Endothelial cell of umbilical vein (primary cell): ENCODE measurements around the gene SH3BP1. TPM values are rescaled to one million over a fixed set of nuclear protein-coding genes. Genes with fewer than 3 reads are reported as not detected.

Source experiments
- BruUV-seq: library from RNA; stranded (reverse); fragments of 400-500 nt; replicated peaks from 2 replicates; lab custom pipeline; 2021; lab: Mats Ljungman, UMichigan
- CTCF ChIA-PET: fragments of 300-600, 350-600 bp; sonication (Branson Sonifier 250); formaldehyde crosslinking; loops from one replicate; lab custom pipeline; 2021; ENCODE audit warnings: antibody characterized with exemption, inconsistent platforms; lab: Charles Lee
- POLR2A ChIA-PET: fragments of 300-600, 350-600 bp; sonication (Branson Sonifier 250); formaldehyde crosslinking; loops from one replicate; lab custom pipeline; 2021; ENCODE audit warnings: antibody characterized with exemption, inconsistent platforms; lab: Charles Lee
- DNase-seq: peaks from one replicate; pipeline ENCODE4 v3.0.0-alpha.2; 2011; ENCODE audit warnings: low read depth, low spot score
- FAIRE-seq: peaks from 2 replicates; lab custom pipeline; 2011; peaks lifted over from hg19 to GRCh38; lab: Jason Lieb, UNC
- H2AFZ ChIP-seq: 2 replicates; pipeline ENCODE4 v1.6.0; 2012; ENCODE audit warnings: low read depth, low read length, control low read depth, inconsistent platforms
- H3K27ac ChIP-seq: 2 replicates; pipeline ENCODE4 v1.5.1; 2011; ENCODE audit warnings: low read depth, mild to moderate bottlenecking, control low read depth, low read length, moderate library complexity; ENCODE audit not compliant: insufficient read depth
- H3K27me3 ChIP-seq, 2 experiments: 2 replicates each; pipeline versions ENCODE4 v1.6.0 to v1.6.1; 2011; ENCODE audit warnings: low read length in 2 of 2, mixed read lengths in 1 of 2; ENCODE audit not compliant: control insufficient read depth in 2 of 2, insufficient read depth in 2 of 2
- H3K36me3 ChIP-seq, 2 experiments: 2 replicates in 1 of 2; 3 replicates in 1 of 2; pipeline ENCODE4 v1.5.1; 2011; ENCODE audit warnings: low read length in 2 of 2, mild to moderate bottlenecking in 1 of 2, moderate library complexity in 1 of 2; ENCODE audit not compliant: control insufficient read depth in 2 of 2, insufficient read depth in 2 of 2; ENCODE audit errors: extremely low read depth in 1 of 2
- H3K4me1 ChIP-seq: 3 replicates; pipeline ENCODE4 v1.5.1; 2011; ENCODE audit warnings: mild to moderate bottlenecking, low read length; ENCODE audit not compliant: control insufficient read depth, insufficient read depth; ENCODE audit errors: extremely low read depth
- H3K4me2 ChIP-seq: 2 replicates; pipeline ENCODE4 v1.6.1; 2011; ENCODE audit warnings: low read length, control low read depth, mixed read lengths; ENCODE audit not compliant: insufficient read depth
- H3K4me3 ChIP-seq, 3 experiments: fragments of 200-600 bp in 1 of 3; sonication (generic), shearing (Covaris generic) in 1 of 3; replicated peaks in 1 of 3; 2 replicates each; pipeline ENCODE4 v1.5.1; 2011 to 2016; ENCODE audit warnings: control low read depth in 3 of 3, low read length in 3 of 3, mild to moderate bottlenecking in 2 of 3, inconsistent platforms in 1 of 3, low read depth in 1 of 3, moderate library complexity in 1 of 3; ENCODE audit not compliant: insufficient read depth in 1 of 3
- H3K79me2 ChIP-seq: 2 replicates; pipeline ENCODE4 v1.6.0; 2012; ENCODE audit warnings: low read length, inconsistent platforms; ENCODE audit not compliant: control insufficient read depth, insufficient read depth
- H3K9ac ChIP-seq: replicated peaks from 2 replicates; pipeline ENCODE3; 2011; ENCODE audit warnings: low read length, control low read depth; ENCODE audit not compliant: insufficient read depth; ENCODE audit errors: extremely low read depth
- H3K9me1 ChIP-seq: replicated peaks from 3 replicates; pipeline ENCODE4 v1.6.0; 2011; ENCODE audit warnings: mild to moderate bottlenecking, low read length; ENCODE audit not compliant: control insufficient read depth, insufficient read depth; ENCODE audit errors: extremely low read depth
- H3K9me3 ChIP-seq: replicated peaks from 2 replicates; pipeline ENCODE4 v1.5.1; 2012; ENCODE audit warnings: low read length, inconsistent platforms; ENCODE audit not compliant: control insufficient read depth, insufficient read depth
- H4K20me1 ChIP-seq: replicated peaks from 2 replicates; pipeline ENCODE3; 2011; ENCODE audit warnings: mild to moderate bottlenecking, low read length; ENCODE audit not compliant: control insufficient read depth, insufficient read depth; ENCODE audit errors: extremely low read depth
- EZH2 ChIP-seq: IDR thresholded peaks from 2 replicates; pipeline ENCODE4 v1.6.1; 2012; ENCODE audit warnings: borderline replicate concordance, low read depth, mild to moderate bottlenecking, moderate library complexity, low read length, inconsistent platforms; ENCODE audit not compliant: severe bottlenecking
- FOS ChIP-seq: IDR thresholded peaks from 2 replicates; pipeline ENCODE4 v1.6.1; 2011; ENCODE audit warnings: mild to moderate bottlenecking, low read length, moderate library complexity, borderline replicate concordance; ENCODE audit not compliant: insufficient read depth
- GATA2 ChIP-seq: IDR thresholded peaks from 2 replicates; pipeline ENCODE4 v1.7.0; 2011; ENCODE audit warnings: low read depth, mild to moderate bottlenecking, moderate library complexity, mixed read lengths, low read length; ENCODE audit not compliant: insufficient read length, insufficient read depth
- JUN ChIP-seq: IDR thresholded peaks from 2 replicates; pipeline ENCODE4 v1.6.1; 2011; ENCODE audit warnings: borderline replicate concordance, low read depth; ENCODE audit not compliant: insufficient read length, insufficient read depth
- MYC ChIP-seq: IDR thresholded peaks from one replicate; pipeline ENCODE4 v1.6.1; 2011; ENCODE audit warnings: mild to moderate bottlenecking, low read depth, low read length
- POLR2A ChIP-seq: IDR thresholded peaks from 2 replicates; pipeline ENCODE4 v1.6.1; 2012; ENCODE audit warnings: low read depth, mild to moderate bottlenecking, control low read depth, low read length
- POLR2AphosphoS5 ChIP-seq: IDR thresholded peaks from 2 replicates; pipeline ENCODE4 v1.6.1; 2012; ENCODE audit warnings: low read depth, mild to moderate bottlenecking, control low read depth, low read length, moderate library complexity; ENCODE audit not compliant: insufficient read depth
- dilution Hi-C: fragments of 300-500 bp; cut with MboI; formaldehyde crosslinking; loops from one replicate; pipeline ENCODE4 v1.15.0; 2019; ENCODE audit warnings: low sequenced_read_pairs; ENCODE audit not compliant: extremely low pct_ligation_motif_present
- intact Hi-C: fragments of 100-400 bp; cut with micrococcal nuclease; formaldehyde crosslinking; loops from one replicate; pipeline ENCODE4 v1.10.0; 2022
- polyA plus RNA-seq, 4 experiments: library from polyadenylated mRNA; depleted of rRNA in 3 of 4; stranded (reverse) in 3 of 4; unstranded in 1 of 4; fragments of >200 nt; gene quantifications; 2 replicates each; pipeline versions ENCODE4 v1.2.1 to v1.2.3, GENCODE V29; 2011 to 2012; ENCODE audit warnings: missing spikeins in 1 of 4
- total RNA-seq: library from RNA; stranded (reverse); gene quantifications from 2 replicates; pipeline ENCODE4 v1.2.3, GENCODE V29; 2021
- TF ChIP-seq, protein P1 (sequence below), 2 donors: IDR thresholded peaks; 1 replicate in 1 of 2; 2 replicates in 1 of 2; pipeline ENCODE4 v1.5.1; 2011; ENCODE audit warnings: low read length in 2 of 2, mild to moderate bottlenecking in 2 of 2, moderate library complexity in 2 of 2, control low read depth in 1 of 2, inconsistent platforms in 1 of 2, low read depth in 1 of 2; ENCODE audit not compliant: insufficient read depth in 1 of 2; ENCODE audit errors: extremely low read depth in 1 of 2
- TF ChIP-seq, protein P2 (sequence below): IDR thresholded peaks from 2 replicates; pipeline ENCODE4 v1.6.1; 2011; ENCODE audit not compliant: insufficient read depth, insufficient read length

Gene SH3BP1
- total and polyA plus RNA-seq, 2 donors (not counting 3 experiments of a cell fraction or from before 2014, with no cell fraction given), result 2.3 to 4.3 TPM

DNA sequence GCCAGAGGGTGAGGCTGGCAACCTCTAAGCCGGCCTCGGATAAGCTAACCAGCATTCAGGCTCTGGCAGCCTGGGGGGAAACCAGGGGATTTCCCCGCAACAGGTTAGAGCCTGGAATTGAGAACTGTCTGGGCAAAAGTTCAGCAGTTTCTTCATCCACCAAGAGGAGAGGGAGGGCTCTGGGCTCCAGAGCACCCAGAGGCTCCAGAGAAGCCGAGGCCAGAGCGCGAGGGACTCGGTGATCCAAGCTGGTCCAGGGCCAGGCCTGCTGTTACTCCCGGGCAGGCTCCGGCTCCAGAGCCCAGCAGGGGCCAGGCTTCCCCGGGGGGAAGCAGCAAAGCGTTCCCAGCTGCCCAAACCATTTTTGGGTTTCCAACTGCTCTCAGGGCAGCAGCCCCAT is 13.3 kb upstream of the SH3BP1 start:
- H3K4me3 ChIP-seq, result no peak overlapping the region
- no peaks in the 10 kb centered on the region for H3K27me3 ChIP-seq
- ChIA-PET CTCF (interaction anchor here (0.6 to 3.3 kb wide), 5 partner anchors 10 to 155 kb away, joined by 3 to 28 read pairs (median 6); partner anchors contain the start of gene PDXP), POLR2A (no interaction called here)
- DNase-seq (no peak), FAIRE-seq (no peak)
- no peak overlapping the region for H2AFZ ChIP-seq
- no peak overlapping the region for H3K9ac ChIP-seq
- H3K4me2 ChIP-seq, result no peak overlapping the region
- dilution Hi-C loops, result no loop called here
- H3K4me1 ChIP-seq, result peaks cover 7% of the 10 kb centered on the region
- no peak for TF ChIP-seq MYC
- no peak for TF ChIP-seq FOS
- TF ChIP-seq GATA2, result no peak
- no peak for TF ChIP-seq POLR2A
- TF ChIP-seq, protein P1, sequence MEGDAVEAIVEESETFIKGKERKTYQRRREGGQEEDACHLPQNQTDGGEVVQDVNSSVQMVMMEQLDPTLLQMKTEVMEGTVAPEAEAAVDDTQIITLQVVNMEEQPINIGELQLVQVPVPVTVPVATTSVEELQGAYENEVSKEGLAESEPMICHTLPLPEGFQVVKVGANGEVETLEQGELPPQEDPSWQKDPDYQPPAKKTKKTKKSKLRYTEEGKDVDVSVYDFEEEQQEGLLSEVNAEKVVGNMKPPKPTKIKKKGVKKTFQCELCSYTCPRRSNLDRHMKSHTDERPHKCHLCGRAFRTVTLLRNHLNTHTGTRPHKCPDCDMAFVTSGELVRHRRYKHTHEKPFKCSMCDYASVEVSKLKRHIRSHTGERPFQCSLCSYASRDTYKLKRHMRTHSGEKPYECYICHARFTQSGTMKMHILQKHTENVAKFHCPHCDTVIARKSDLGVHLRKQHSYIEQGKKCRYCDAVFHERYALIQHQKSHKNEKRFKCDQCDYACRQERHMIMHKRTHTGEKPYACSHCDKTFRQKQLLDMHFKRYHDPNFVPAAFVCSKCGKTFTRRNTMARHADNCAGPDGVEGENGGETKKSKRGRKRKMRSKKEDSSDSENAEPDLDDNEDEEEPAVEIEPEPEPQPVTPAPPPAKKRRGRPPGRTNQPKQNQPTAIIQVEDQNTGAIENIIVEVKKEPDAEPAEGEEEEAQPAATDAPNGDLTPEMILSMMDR (IDR thresholded peaks at IDR 0.05; ENCODE audit: extremely low read depth in 1 of 2, insufficient read depth in 1 of 2, low read depth in 1 of 2, low read length in 2 of 2), result no peak
- no peak for TF ChIP-seq POLR2AphosphoS5
- TF ChIP-seq EZH2, result no peak
- TF ChIP-seq, protein P2, sequence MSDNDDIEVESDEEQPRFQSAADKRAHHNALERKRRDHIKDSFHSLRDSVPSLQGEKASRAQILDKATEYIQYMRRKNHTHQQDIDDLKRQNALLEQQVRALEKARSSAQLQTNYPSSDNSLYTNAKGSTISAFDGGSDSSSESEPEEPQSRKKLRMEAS, result no peak
- no peak for TF ChIP-seq JUN
- no peaks in the 10 kb centered on the region for H3K9me1 ChIP-seq
- intact Hi-C loops, result no loop called here
- no peaks in the 10 kb centered on the region for H3K79me2 ChIP-seq
- no peaks in the 10 kb centered on the region for H3K9me3 ChIP-seq
- no TSS peak for BruUV-seq
- peaks cover 0 to 9% of the 10 kb centered on the region in 2 experiments for H3K36me3 ChIP-seq
- H4K20me1 ChIP-seq, result no peaks in the 10 kb centered on the region
- no peak overlapping the region for H3K27ac ChIP-seq
